ENCODE measurements around the gene PGBD4. TPM values are rescaled to one million over a fixed set of nuclear protein-coding genes. Genes with fewer than 3 reads are reported as not detected.

The PGBD4 gene
- polyA plus RNA-seq, 3 donors = 1.8 to 2.4 (median 2.2) TPM

- no peak for DNase-seq (ENCODE audit: extremely low read depth in 1 of 11, low read depth in 9 of 11, low spot score in 4 of 11)
These were observed 54.0 kb downstream of the PGBD4 start for GRCh38 chr15:34155859-34156258.

Other genes starting within 250 kb of the PGBD4 start
- under 1 TPM; 0.09 to 0.20 (median 0.10) TPM for gene CHRM5, start 133.6 kb upstream of the PGBD4 start, polyA plus RNA-seq (ENCODE audit: insufficient read length in 3 of 3)
- 10 to 100 TPM; 12.7 to 15.8 (median 15.6) TPM for gene AVEN, start 62.9 kb upstream of the PGBD4 start, polyA plus RNA-seq (ENCODE audit: insufficient read length in 3 of 3)
- 10 to 100 TPM; 71.2 to 95.2 (median 80.4) TPM for gene EMC7, start 221 bp upstream of the PGBD4 start, polyA plus RNA-seq (ENCODE audit: insufficient read length in 3 of 3)
- 10 to 100 TPM; 49.7 to 91.1 (median 62.5) TPM for gene KATNBL1, start 108.0 kb downstream of the PGBD4 start, polyA plus RNA-seq (ENCODE audit: insufficient read length in 3 of 3)
- gene EMC4, start 122.9 kb downstream of the PGBD4 start, polyA plus RNA-seq (ENCODE audit: insufficient read length in 3 of 3) = 100 to 1,000 TPM; 123 to 132 (median 131) TPM
- 10 to 100 TPM; 21.0 to 32.7 (median 25.1) TPM for gene SLC12A6, start 235.7 kb downstream of the PGBD4 start, polyA plus RNA-seq (ENCODE audit: insufficient read length in 3 of 3)
- gene NOP10, start 241.1 kb downstream of the PGBD4 start, polyA plus RNA-seq (ENCODE audit: insufficient read length in 3 of 3) = 100 to 1,000 TPM; 125 to 152 (median 148) TPM
- under 1 TPM; 0.03 to 0.12 (median 0.05) TPM for gene NUTM1, start 241.2 kb downstream of the PGBD4 start, polyA plus RNA-seq (ENCODE audit: insufficient read length in 3 of 3)

Data from renal cortex interstitium (tissue), 11 donors.